Vagina (tissue), 2 donors: ENCODE results near the gene ACTR1A. TPM values are rescaled to one million over a fixed set of nuclear protein-coding genes. Genes with fewer than 3 reads are reported as not detected.
A peak's percentile ranks its signal among the peaks of the same experiment; 100 is the strongest.

ENCODE experiments used
- DNase-seq, 2 donors: peaks; one replicate each; pipeline ENCODE4 v3.0.0-alpha.2; 2017; ENCODE audit errors: extremely low spot score in 2 of 2
- H3K27ac ChIP-seq: fragments of 200-600 bp; sonication (generic); one replicate; pipeline ENCODE4 v1.5.1; 2019
- H3K27me3 ChIP-seq: fragments of 200-600 bp; sonication (generic); one replicate; pipeline ENCODE4 v1.5.1; 2019
- H3K36me3 ChIP-seq, 2 donors: fragments of 200-600 bp; sonication (generic); one replicate each; pipeline ENCODE4 v1.5.1; 2017 to 2019
- H3K4me1 ChIP-seq: fragments of 200-600 bp; sonication (generic); one replicate; pipeline ENCODE4 v1.5.1; 2019
- H3K4me3 ChIP-seq, 2 donors: fragments of 200-600 bp; sonication (generic); 1 replicate in 1 of 2; 2 replicates in 1 of 2; pipeline ENCODE4 v1.5.1; 2016 to 2019
- H3K9me3 ChIP-seq: fragments of 200-600 bp; sonication (generic); one replicate; pipeline ENCODE4 v1.5.1; 2019
- POLR2A ChIP-seq, 2 donors: fragments of 450-650 bp; IDR thresholded peaks; one replicate each; pipeline ENCODE4 v1.6.1; 2017; ENCODE audit warnings: antibody characterized with exemption in 2 of 2, mild to moderate bottlenecking in 2 of 2, moderate library complexity in 2 of 2
- POLR2AphosphoS5 ChIP-seq, 2 donors: sonication (generic); formaldehyde crosslinking; IDR thresholded peaks; one replicate each; pipeline ENCODE4 v1.9.0; 2017; ENCODE audit warnings: antibody characterized with exemption in 2 of 2, mild to moderate bottlenecking in 2 of 2, low read depth in 1 of 2; ENCODE audit not compliant: insufficient read depth in 1 of 2
- intact Hi-C: fragments of 100-400 bp; cut with DNase I; formaldehyde crosslinking; loops from one replicate; pipeline ENCODE4 v1.15.1; 2023
- total RNA-seq: library from RNA; depleted of rRNA; stranded (reverse); fragments of >200 nt; gene quantifications from one replicate; pipeline ENCODE4 v1.2.3, GENCODE V29; 2016
- TF ChIP-seq, protein P1 (sequence below), 3 experiments: fragments of 450-650 bp in 2 of 3; fragments of 200-600 bp in 1 of 3; sonication (generic) in 1 of 3; IDR thresholded peaks; one replicate each; pipeline ENCODE4 v1.5.1; 2017 to 2019; ENCODE audit warnings: antibody characterized with exemption in 3 of 3, mild to moderate bottlenecking in 2 of 3, moderate library complexity in 2 of 3

Gene ACTR1A
- total RNA-seq, 1 donor from 2014 or later, result 74.2 TPM

DNA sequence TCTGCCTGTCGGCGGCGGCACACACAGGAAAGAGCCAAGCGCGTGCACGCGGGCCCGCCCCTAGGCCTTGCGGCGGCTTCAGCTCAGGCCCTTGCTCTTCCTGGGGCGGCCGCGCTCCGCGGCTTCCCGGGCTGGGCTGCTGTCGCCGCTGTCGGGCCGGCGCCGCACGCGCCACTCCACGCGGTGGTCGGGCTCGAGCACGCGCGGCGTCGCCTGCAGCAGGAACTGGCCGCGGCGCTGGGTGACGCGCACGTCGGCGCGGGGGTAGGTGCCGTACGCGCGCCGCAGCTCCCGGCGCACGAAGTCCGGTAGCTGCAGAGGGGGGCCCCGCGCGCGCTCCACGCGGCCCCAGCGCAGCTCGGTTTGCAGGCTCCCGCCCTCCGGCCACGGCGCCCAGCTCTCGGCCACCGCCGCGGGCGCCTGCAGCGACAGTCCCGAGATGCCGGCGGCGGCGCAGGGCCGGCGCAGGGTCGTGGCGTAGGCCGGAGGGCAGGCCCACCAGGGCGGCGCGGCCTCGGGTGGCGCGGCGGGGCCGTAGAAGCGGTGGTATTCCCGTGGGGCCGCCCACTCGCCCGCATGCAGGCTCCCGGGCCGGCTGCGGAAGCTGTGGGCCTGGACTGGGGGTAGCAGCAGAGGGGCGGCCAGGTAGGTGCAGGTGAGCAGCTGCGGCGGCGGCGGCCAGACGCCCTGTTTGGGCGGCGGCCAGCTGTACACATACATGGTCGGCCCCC, 52.0 kb downstream of the ACTR1A start:
- Histone ChIP-seq H3K36me3 (no peaks in the 10 kb centered on the region), H3K9me3 (no peaks in the 10 kb centered on the region), H3K27ac (peak overlapping the region; percentile 62), H3K4me1 (peaks cover 5% of the 10 kb centered on the region), H3K27me3 (no peaks in the 10 kb centered on the region), H3K4me3 (peak overlapping the region; percentile 65 to 91)
- intact Hi-C loops, result no loop called here
- no peak for DNase-seq
- TF ChIP-seq POLR2A (IDR thresholded peaks at IDR 0.05), result no peak
- peak in 1 of 2 donors; percentile 7 for TF ChIP-seq POLR2AphosphoS5 (IDR thresholded peaks at IDR 0.05; ENCODE audit: insufficient read depth in 1 of 2, low read depth in 1 of 2)
- TF ChIP-seq, protein P1, sequence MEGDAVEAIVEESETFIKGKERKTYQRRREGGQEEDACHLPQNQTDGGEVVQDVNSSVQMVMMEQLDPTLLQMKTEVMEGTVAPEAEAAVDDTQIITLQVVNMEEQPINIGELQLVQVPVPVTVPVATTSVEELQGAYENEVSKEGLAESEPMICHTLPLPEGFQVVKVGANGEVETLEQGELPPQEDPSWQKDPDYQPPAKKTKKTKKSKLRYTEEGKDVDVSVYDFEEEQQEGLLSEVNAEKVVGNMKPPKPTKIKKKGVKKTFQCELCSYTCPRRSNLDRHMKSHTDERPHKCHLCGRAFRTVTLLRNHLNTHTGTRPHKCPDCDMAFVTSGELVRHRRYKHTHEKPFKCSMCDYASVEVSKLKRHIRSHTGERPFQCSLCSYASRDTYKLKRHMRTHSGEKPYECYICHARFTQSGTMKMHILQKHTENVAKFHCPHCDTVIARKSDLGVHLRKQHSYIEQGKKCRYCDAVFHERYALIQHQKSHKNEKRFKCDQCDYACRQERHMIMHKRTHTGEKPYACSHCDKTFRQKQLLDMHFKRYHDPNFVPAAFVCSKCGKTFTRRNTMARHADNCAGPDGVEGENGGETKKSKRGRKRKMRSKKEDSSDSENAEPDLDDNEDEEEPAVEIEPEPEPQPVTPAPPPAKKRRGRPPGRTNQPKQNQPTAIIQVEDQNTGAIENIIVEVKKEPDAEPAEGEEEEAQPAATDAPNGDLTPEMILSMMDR (IDR thresholded peaks at IDR 0.05), result no peak

DNA sequence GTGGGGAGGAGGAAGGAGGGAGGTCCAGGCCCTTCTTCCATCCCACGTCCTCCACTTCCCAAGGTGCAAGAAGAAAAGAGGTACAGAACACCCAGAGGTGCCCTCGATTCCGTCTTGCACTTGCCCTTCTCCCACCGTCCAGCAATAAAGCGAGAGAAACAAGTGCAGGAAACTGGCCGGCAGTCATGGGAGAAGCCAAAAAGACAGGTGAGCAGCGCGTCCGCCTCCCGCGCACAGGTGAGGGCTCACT, 52.5 kb downstream of the ACTR1A start:
- H3K4me3 ChIP-seq, result peak overlapping the region; percentile 65 to 91
- H3K36me3 ChIP-seq, result no peaks in the 10 kb centered on the region
- no peak for DNase-seq
- peak overlapping the region; percentile 62 for H3K27ac ChIP-seq
- H3K9me3 ChIP-seq, result no peaks in the 10 kb centered on the region
- H3K4me1 ChIP-seq, result peaks cover 5% of the 10 kb centered on the region
- intact Hi-C loops, result no loop called here
- H3K27me3 ChIP-seq, result no peaks in the 10 kb centered on the region
- TF ChIP-seq, protein P1 (IDR thresholded peaks at IDR 0.05), result no peak
- TF ChIP-seq POLR2A (IDR thresholded peaks at IDR 0.05) (no peak), POLR2AphosphoS5 (IDR thresholded peaks at IDR 0.05; ENCODE audit: insufficient read depth in 1 of 2, low read depth in 1 of 2) (peak in 1 of 2 donors; percentile 35)

DNA sequence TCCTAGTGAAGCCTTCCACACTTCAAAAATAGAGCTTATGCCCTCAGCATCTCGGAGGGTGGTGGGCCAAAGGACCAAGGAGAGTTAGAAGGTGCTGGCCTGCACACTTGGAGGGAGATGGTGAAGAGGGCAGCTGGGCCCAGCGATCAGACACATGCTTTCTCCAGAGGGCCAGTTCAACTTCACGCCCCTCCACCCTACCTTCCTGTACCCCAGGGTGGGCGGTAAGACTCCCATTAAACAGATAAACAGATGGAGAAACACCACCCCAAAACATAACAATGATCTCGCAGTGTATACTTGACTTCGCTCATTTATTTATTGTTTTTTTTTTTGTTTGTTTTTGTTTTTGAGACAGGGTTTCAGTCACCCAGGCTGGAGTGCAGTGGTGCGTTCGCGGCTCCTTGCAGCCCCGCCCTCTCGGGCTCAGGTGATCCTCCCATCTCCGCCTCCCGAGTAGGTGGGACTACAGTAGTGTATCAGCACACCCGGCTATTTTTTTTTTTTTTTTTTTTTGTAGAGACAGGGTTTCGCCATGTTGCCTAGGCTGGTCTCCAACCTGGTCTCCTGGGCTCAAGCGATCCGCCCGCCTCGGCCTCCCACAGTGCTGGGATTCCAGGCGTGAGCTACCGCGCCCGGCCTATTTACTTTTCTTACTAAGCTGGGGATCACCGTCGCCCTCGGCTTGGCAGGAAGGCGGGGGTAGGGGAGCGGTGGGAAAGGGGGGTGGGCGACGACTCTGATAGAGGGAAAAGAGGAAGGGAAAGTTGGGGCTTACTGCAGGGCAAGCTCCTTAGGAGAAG, 53.0 kb downstream of the ACTR1A start:
- H3K36me3 ChIP-seq, result no peaks in the 10 kb centered on the region
- H3K4me3 ChIP-seq, result peak overlapping the region; percentile 65 to 91
- H3K9me3 ChIP-seq, result no peaks in the 10 kb centered on the region
- TF ChIP-seq POLR2A (IDR thresholded peaks at IDR 0.05) (no peak), POLR2AphosphoS5 (IDR thresholded peaks at IDR 0.05; ENCODE audit: insufficient read depth in 1 of 2, low read depth in 1 of 2) (peak in 1 of 2 donors; percentile 30)
- peaks cover 5% of the 10 kb centered on the region for H3K4me1 ChIP-seq
- DNase-seq, result no peak
- intact Hi-C loops, result no loop called here
- H3K27me3 ChIP-seq, result no peaks in the 10 kb centered on the region
- peak overlapping the region; percentile 62 for H3K27ac ChIP-seq

DNA sequence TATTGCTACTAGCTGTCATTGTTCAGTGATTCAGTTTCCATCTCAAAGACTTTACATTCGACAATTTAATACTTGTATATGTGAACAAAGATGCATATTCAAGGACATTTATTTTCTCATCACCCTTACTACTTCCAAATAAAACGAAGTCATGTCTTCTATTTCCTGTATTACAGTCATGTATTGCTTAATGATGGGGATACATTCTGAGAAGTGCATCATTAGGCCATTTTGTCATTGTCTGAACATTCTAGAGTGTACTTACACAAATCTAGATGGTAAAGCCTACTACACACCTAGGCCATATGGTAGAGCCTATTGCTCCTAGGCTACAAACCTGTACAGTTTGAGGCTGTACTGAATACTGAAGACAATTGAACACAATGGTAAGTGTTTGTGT, 57.7 kb downstream of the ACTR1A start:
- no peaks in the 10 kb centered on the region for H3K9me3 ChIP-seq
- H3K27ac ChIP-seq, result no peak overlapping the region
- H3K36me3 ChIP-seq, result no peaks in the 10 kb centered on the region
- no peak overlapping the region for H3K4me3 ChIP-seq
- peaks cover 5% of the 10 kb centered on the region for H3K4me1 ChIP-seq
- TF ChIP-seq POLR2A (IDR thresholded peaks at IDR 0.05) (no peak), POLR2AphosphoS5 (IDR thresholded peaks at IDR 0.05; ENCODE audit: insufficient read depth in 1 of 2, low read depth in 1 of 2) (no peak)
- TF ChIP-seq, protein P1 (IDR thresholded peaks at IDR 0.05), result no peak
- no peaks in the 10 kb centered on the region for H3K27me3 ChIP-seq
- no peak for DNase-seq
- intact Hi-C loops, result no loop called here

DNA sequence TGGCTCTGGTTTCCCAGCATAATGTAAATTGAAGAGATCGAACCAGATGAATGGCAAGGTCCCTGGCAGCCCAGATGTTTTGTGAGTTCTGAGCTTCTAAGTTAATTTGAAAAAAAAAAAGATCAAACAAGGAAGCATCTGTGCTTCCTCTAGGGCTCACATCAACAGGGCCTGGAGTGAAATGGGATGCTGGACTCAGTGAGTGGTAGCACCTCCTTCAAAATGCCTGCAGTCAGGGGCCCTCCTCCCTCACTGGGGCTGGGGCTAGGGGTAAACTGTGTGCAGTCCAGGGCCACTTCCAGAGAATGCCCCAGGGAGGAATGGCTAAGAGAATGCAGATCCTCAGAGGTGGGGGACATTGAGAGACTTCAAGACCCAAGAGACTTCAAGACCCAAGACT, 64.1 kb downstream of the ACTR1A start:
- intact Hi-C loops, result no loop called here
- DNase-seq, result no peak

More for the DNA sequence above, 64.1 kb downstream of the ACTR1A start:
- Histone ChIP-seq H3K36me3 (no peaks in the 10 kb centered on the region), H3K27me3 (no peaks in the 10 kb centered on the region), H3K4me1 (no peaks in the 10 kb centered on the region), H3K9me3 (no peaks in the 10 kb centered on the region), H3K4me3 (no peak overlapping the region), H3K27ac (no peak overlapping the region)
- TF ChIP-seq POLR2A (IDR thresholded peaks at IDR 0.05), result no peak
- no peak for TF ChIP-seq POLR2AphosphoS5 (IDR thresholded peaks at IDR 0.05; ENCODE audit: insufficient read depth in 1 of 2, low read depth in 1 of 2)
- TF ChIP-seq, protein P1 (IDR thresholded peaks at IDR 0.05), result no peak
